ENCODE results near the gene OGFR.

Gene OGFR

DNA sequence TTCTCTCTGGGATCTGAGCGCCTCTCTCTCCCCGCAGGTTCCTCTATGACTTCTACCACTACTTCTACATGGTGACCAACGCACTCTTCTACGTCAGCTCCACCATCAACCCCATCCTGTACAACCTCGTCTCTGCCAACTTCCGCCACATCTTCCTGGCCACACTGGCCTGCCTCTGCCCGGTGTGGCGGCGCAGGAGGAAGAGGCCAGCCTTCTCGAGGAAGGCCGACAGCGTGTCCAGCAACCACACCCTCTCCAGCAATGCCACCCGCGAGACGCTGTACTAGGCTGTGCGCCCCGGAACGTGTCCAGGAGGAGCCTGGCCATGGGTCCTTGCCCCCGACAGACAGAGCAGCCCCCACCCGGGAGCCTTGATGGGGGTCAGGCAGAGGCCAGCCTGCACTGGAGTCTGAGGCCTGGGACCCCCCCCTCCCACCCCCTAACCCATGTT lies 44.6 kb upstream of the OGFR start:
- ATAC-seq = no peak

DNA sequence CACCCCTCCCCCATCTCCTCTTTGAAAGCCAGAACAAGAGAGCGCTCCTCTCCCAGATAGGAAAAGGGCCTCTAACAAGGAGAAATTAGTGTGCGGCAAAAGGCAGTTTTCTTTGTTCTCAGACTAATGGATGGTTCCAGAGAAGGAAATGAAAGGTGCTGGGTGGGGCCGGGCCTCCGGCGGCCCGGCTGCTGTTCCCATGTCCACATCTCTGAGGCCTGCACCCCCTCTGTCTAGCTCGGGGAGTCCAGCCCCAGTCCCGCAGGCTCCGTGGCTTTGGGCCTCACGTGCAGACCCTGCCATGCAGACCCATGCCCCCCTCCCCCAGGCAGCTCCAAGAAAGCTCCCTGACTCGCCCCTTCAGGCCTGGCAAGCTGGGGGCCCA lies 44.2 kb upstream of the OGFR start:
- TF ChIP-seq RARB (CRISPR knock-in tag; IDR thresholded peaks at IDR 0.05) = no peak
- TF ChIP-seq PPARA (CRISPR knock-in tag; IDR thresholded peaks at IDR 0.05; ENCODE audit: borderline replicate concordance) = no peak
- no peak for ATAC-seq

More for the DNA sequence above, 44.6 kb upstream of the OGFR start:
- no peak for TF ChIP-seq ZC3H10 (CRISPR knock-in tag; IDR thresholded peaks at IDR 0.05)
- TF ChIP-seq, protein P1, sequence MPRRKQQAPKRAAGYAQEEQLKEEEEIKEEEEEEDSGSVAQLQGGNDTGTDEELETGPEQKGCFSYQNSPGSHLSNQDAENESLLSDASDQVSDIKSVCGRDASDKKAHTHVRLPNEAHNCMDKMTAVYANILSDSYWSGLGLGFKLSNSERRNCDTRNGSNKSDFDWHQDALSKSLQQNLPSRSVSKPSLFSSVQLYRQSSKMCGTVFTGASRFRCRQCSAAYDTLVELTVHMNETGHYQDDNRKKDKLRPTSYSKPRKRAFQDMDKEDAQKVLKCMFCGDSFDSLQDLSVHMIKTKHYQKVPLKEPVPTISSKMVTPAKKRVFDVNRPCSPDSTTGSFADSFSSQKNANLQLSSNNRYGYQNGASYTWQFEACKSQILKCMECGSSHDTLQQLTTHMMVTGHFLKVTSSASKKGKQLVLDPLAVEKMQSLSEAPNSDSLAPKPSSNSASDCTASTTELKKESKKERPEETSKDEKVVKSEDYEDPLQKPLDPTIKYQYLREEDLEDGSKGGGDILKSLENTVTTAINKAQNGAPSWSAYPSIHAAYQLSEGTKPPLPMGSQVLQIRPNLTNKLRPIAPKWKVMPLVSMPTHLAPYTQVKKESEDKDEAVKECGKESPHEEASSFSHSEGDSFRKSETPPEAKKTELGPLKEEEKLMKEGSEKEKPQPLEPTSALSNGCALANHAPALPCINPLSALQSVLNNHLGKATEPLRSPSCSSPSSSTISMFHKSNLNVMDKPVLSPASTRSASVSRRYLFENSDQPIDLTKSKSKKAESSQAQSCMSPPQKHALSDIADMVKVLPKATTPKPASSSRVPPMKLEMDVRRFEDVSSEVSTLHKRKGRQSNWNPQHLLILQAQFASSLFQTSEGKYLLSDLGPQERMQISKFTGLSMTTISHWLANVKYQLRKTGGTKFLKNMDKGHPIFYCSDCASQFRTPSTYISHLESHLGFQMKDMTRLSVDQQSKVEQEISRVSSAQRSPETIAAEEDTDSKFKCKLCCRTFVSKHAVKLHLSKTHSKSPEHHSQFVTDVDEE (CRISPR knock-in tag; IDR thresholded peaks at IDR 0.05) = no peak
- no peak for TF ChIP-seq TOX (CRISPR knock-in tag; IDR thresholded peaks at IDR 0.05; ENCODE audit: borderline replicate concordance)

DNA sequence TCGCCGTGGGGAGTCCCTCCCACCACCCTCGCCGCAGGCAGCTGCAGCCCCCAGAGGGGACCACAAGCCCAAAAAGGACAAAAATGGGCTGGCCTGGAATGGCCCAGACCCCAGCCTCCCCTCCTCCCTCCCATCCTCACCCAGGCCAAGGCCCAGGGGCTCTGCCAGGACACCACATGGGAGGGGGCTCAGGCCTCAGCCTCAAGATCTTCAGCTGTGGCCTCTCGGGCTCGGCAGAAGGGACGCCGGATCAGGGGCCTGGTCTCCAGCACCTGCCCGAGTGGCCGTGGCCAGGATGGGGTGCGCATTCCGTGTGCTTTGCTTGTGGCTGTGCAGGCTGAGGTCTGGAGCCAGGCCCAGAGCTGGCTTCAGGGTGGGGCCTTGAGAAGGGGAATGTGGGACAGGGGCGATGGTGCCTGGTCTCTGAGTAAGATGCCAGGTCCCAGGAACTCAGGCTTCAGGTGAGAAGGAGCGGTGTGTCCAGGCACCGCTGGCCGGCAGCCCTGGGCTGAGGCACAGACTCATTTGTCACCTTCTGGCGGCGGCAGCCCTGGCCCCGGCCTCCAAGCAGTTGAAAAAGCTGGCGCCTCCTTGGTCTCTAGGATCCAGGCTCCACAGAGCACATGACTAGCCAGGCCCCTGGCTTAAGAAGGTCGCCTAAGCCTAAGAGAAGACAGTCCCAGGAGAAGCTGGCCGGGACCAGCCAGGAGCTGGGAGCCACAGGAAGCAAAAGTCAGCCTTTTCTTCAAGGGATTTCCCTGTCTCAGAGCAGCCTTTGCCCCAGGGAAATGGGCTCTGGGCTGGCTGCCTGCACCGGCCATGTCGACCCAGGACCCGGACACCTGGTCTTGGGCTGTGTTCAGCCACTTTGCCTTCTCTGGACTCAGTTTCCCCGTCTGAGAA lies 43.5 kb upstream of the OGFR start:
- ATAC-seq = peak; percentile 13; the same call in 1 of the 3 replicates
- TF ChIP-seq GLIS3 (CRISPR knock-in tag; IDR thresholded peaks at IDR 0.05) (no peak), CSDC2 (CRISPR knock-in tag; IDR thresholded peaks at IDR 0.05) (no peak), TCF4 (CRISPR knock-in tag; IDR thresholded peaks at IDR 0.05; ENCODE audit: borderline replicate concordance) (no peak), ZNF8 (CRISPR knock-in tag; IDR thresholded peaks at IDR 0.05) (no peak), ZNF70 (CRISPR knock-in tag; IDR thresholded peaks at IDR 0.05) (no peak), BACH2 (CRISPR knock-in tag; IDR thresholded peaks at IDR 0.05; ENCODE audit: borderline replicate concordance) (no peak), ISL1 (CRISPR knock-in tag; IDR thresholded peaks at IDR 0.05) (no peak)
- TF ChIP-seq, protein P2, sequence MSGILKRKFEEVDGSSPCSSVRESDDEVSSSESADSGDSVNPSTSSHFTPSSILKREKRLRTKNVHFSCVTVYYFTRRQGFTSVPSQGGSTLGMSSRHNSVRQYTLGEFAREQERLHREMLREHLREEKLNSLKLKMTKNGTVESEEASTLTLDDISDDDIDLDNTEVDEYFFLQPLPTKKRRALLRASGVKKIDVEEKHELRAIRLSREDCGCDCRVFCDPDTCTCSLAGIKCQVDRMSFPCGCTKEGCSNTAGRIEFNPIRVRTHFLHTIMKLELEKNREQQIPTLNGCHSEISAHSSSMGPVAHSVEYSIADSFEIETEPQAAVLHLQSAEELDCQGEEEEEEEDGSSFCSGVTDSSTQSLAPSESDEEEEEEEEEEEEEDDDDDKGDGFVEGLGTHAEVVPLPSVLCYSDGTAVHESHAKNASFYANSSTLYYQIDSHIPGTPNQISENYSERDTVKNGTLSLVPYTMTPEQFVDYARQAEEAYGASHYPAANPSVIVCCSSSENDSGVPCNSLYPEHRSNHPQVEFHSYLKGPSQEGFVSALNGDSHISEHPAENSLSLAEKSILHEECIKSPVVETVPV (CRISPR knock-in tag; IDR thresholded peaks at IDR 0.05) = no peak
- TF ChIP-seq, protein P3, sequence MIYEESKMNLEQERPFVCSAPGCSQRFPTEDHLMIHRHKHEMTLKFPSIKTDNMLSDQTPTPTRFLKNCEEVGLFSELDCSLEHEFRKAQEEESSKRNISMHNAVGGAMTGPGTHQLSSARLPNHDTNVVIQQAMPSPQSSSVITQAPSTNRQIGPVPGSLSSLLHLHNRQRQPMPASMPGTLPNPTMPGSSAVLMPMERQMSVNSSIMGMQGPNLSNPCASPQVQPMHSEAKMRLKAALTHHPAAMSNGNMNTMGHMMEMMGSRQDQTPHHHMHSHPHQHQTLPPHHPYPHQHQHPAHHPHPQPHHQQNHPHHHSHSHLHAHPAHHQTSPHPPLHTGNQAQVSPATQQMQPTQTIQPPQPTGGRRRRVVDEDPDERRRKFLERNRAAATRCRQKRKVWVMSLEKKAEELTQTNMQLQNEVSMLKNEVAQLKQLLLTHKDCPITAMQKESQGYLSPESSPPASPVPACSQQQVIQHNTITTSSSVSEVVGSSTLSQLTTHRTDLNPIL (CRISPR knock-in tag; IDR thresholded peaks at IDR 0.05; ENCODE audit: low read depth) = no peak

DNA sequence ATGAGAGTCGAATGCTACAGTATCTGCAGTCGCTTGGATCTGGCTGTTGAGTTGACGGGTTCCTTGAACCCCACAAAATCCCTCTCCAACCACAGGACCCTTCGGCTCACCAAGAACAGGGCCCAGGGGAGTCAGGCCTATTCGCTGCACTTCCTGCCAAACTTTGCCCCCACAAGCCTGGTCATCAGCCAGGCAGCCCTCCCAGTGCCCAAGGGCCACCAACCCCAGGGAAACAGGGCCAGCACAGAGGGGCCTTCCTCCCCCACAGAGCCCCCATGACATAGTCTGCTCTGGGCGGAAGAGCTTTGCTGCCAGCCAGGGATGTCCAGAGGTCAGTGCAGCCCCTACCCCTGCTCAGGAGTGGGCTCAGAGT lies 42.9 kb upstream of the OGFR start:
- TF ChIP-seq GLIS3 (CRISPR knock-in tag; IDR thresholded peaks at IDR 0.05) (no peak), ZFP30 (CRISPR knock-in tag; IDR thresholded peaks at IDR 0.05) (no peak), BACH2 (CRISPR knock-in tag; IDR thresholded peaks at IDR 0.05; ENCODE audit: borderline replicate concordance) (no peak), PPARA (CRISPR knock-in tag; IDR thresholded peaks at IDR 0.05; ENCODE audit: borderline replicate concordance) (no peak), ZNF8 (CRISPR knock-in tag; IDR thresholded peaks at IDR 0.05) (no peak), ZNF565 (CRISPR knock-in tag; conservative IDR thresholded peaks at IDR 0.05; ENCODE audit: low read depth) (no peak), ESRRG (CRISPR knock-in tag; IDR thresholded peaks at IDR 0.05) (no peak), RARB (CRISPR knock-in tag; IDR thresholded peaks at IDR 0.05) (no peak), SNAI2 (CRISPR knock-in tag; IDR thresholded peaks at IDR 0.05) (no peak)
- TF ChIP-seq, protein P3 (CRISPR knock-in tag; IDR thresholded peaks at IDR 0.05; ENCODE audit: low read depth) = no peak
- TF ChIP-seq, protein P1 (CRISPR knock-in tag; IDR thresholded peaks at IDR 0.05) = no peak
- TF ChIP-seq, protein P4, sequence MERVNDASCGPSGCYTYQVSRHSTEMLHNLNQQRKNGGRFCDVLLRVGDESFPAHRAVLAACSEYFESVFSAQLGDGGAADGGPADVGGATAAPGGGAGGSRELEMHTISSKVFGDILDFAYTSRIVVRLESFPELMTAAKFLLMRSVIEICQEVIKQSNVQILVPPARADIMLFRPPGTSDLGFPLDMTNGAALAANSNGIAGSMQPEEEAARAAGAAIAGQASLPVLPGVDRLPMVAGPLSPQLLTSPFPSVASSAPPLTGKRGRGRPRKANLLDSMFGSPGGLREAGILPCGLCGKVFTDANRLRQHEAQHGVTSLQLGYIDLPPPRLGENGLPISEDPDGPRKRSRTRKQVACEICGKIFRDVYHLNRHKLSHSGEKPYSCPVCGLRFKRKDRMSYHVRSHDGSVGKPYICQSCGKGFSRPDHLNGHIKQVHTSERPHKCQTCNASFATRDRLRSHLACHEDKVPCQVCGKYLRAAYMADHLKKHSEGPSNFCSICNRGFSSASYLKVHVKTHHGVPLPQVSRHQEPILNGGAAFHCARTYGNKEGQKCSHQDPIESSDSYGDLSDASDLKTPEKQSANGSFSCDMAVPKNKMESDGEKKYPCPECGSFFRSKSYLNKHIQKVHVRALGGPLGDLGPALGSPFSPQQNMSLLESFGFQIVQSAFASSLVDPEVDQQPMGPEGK (CRISPR knock-in tag; IDR thresholded peaks at IDR 0.05; ENCODE audit: borderline replicate concordance) = no peak
- no peak for ATAC-seq

All from SK-N-SH treated with all-trans-retinoic acid at 6 μM for 48 hours (cell line).